Spinal cord (tissue), 10 donors: ENCODE data around the gene PKNOX2. TPM values are rescaled to one million over a fixed set of nuclear protein-coding genes. Genes with fewer than 3 reads are reported as not detected.

Experiments used
- DNase-seq, 6 donors: peaks; one replicate each; pipeline versions ENCODE4 v3.0.0 to v3.0.0-alpha.2; 2013 to 2015; ENCODE audit warnings: low spot score in 6 of 6, low read depth in 4 of 6
- H3K27ac ChIP-seq: one replicate; pipeline ENCODE4 v1.5.1; 2013; ENCODE audit warnings: low read depth, low read length, control low read depth
- H3K27me3 ChIP-seq: one replicate; pipeline ENCODE4 v1.6.1; 2013; ENCODE audit warnings: low read length; ENCODE audit not compliant: control insufficient read depth, insufficient read depth
- H3K36me3 ChIP-seq: one replicate; pipeline ENCODE4 v1.6.1; 2013; ENCODE audit warnings: low read length; ENCODE audit not compliant: control insufficient read depth, insufficient read depth
- H3K4me1 ChIP-seq: one replicate; pipeline ENCODE4 v1.6.1; 2013; ENCODE audit warnings: low read length; ENCODE audit not compliant: control insufficient read depth, insufficient read depth
- H3K4me3 ChIP-seq: one replicate; pipeline ENCODE4 v1.5.1; 2013; ENCODE audit warnings: low read depth, low read length, control low read depth
- H3K9me3 ChIP-seq: one replicate; pipeline ENCODE4 v1.6.1; 2013; ENCODE audit warnings: low read length; ENCODE audit not compliant: control insufficient read depth, insufficient read depth
- WGBS: methylation state at CpG from one replicate; pipeline ENCODE4 v1.1.5; 2013; ENCODE audit warnings: missing lambda C conversion rate; ENCODE audit not compliant: insufficient coverage; 5-methylcytosine and 5-hydroxymethylcytosine counted together
- polyA plus RNA-seq, 2 donors: library from polyadenylated mRNA; unstranded; fragments of 120-200 nt; gene quantifications; one replicate each; pipeline ENCODE4 v1.2.1, GENCODE V29; 2013; ENCODE audit not compliant: insufficient read length in 2 of 2
- total RNA-seq, 2 donors: library from RNA; depleted of rRNA in 1 of 2; stranded (reverse); fragments of 120-200 nt in 1 of 2; fragments of >200 nt in 1 of 2; gene quantifications; one replicate each; pipeline versions ENCODE4 v1.2.3 to v1.2.4, GENCODE V29; 2013 to 2014
- donor health status: healthy.

PKNOX2 gene
- total and polyA plus RNA-seq, 4 donors, result 10.6 to 41.2 (median 26.6) TPM

GRCh38 chr11:125372911-125373310 lies 208.4 kb downstream of the PKNOX2 start:
- Histone ChIP-seq H3K4me3 (no peak overlapping the region), H3K9me3 (no peaks in the 10 kb centered on the region), H3K4me1 (peaks cover 37% of the 10 kb centered on the region), H3K36me3 (peaks cover 18% of the 10 kb centered on the region), H3K27me3 (no peaks in the 10 kb centered on the region), H3K27ac (no peak overlapping the region)
- no peak for DNase-seq
- WGBS, result 95% methylated on average over 2 of the region's 3 CpGs

DNA sequence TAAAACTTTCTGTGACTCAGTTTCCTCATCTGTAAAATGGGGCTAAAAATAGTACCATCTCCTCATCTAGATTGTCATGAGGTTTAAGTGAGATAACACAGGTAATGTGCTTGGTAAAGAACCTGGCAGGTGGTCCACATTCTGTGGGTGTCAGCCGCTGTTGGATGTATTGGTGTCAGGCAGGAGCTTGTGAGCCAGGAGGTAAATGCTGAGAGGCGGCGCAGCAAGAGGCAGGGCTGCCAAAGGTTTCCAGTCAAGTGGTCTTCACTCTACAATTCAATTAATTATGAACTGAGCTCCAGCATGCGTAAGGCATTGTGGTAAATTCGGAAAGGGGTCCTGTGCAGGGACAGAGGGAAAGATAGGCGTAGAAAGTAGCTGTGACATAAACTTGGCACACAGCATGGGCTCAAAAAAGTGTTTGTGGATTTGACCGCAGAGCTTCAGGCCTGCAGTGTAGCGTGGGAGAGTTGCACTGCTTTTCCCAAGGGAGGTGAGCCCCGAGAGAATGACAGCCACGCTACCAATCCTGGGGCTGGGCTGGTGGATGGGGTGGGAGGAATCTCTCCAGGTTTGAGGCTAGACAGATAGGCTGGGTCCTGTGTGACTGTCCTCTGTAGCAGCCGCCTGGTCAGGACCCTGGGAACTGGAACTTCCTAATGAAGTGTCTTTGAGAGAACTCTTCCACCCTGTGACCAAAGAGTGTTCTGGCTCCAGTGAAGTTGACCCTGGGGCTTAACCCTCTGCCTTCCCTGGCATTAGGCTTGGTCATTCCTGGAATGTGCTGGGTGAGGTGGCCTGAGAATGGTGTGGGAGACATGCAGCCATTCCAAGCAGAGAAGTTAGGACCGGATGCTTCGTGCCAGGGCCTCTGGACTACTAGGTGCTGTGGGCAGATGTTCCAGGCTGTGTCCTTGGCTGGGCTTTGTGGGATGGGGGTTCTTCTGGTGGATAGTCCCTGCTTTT lies 209.2 kb downstream of the PKNOX2 start:
- peaks cover 41% of the 10 kb centered on the region for H3K4me1 ChIP-seq
- 82% methylated on average over 10 of the region's 13 CpGs for WGBS
- peaks cover 11% of the 10 kb centered on the region for H3K36me3 ChIP-seq
- H3K4me3 ChIP-seq, result no peak overlapping the region
- no peak for DNase-seq
- no peaks in the 10 kb centered on the region for H3K27me3 ChIP-seq
- no peaks in the 10 kb centered on the region for H3K9me3 ChIP-seq
- H3K27ac ChIP-seq, result no peak overlapping the region

DNA sequence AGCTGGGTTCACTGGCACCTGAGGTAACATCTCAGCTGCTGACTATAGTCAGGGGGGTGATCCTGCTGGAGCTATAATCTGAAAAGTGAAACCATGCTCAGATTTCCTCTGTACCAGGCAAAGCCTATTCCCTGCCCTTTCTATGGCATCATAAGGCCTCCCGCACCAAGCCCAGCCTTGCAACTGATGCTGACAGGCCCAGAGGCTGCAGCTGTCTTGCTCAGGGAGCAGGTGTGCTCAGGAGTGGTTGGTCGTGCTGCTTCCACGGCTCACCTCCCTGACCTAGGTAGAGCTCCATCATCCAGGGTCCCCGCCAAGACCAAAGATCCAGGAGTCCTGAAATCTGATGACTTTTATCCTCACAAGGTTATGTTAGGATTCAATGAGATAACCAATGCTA lies 209.8 kb downstream of the PKNOX2 start:
- WGBS, result 97% methylated on average over 3 of the region's 4 CpGs
- no peaks in the 10 kb centered on the region for H3K27me3 ChIP-seq
- no peak overlapping the region for H3K4me3 ChIP-seq
- H3K36me3 ChIP-seq, result peaks cover 7% of the 10 kb centered on the region
- peaks cover 41% of the 10 kb centered on the region for H3K4me1 ChIP-seq
- no peaks in the 10 kb centered on the region for H3K9me3 ChIP-seq
- no peak for DNase-seq
- no peak overlapping the region for H3K27ac ChIP-seq

- peaks cover 39% of the 10 kb centered on the region for H3K4me1 ChIP-seq
- peak overlapping the region; percentile 8 for H3K27ac ChIP-seq
- peaks cover 5% of the 10 kb centered on the region for H3K36me3 ChIP-seq
- no peaks in the 10 kb centered on the region for H3K27me3 ChIP-seq
- H3K4me3 ChIP-seq, result no peak overlapping the region
- H3K9me3 ChIP-seq, result no peaks in the 10 kb centered on the region
- DNase-seq, result no peak
- WGBS, result 57% methylated on average over 1 of the region's 6 CpGs
These were observed 210.6 kb downstream of the PKNOX2 start for GRCh38 chr11:125375146-125375545.

DNA sequence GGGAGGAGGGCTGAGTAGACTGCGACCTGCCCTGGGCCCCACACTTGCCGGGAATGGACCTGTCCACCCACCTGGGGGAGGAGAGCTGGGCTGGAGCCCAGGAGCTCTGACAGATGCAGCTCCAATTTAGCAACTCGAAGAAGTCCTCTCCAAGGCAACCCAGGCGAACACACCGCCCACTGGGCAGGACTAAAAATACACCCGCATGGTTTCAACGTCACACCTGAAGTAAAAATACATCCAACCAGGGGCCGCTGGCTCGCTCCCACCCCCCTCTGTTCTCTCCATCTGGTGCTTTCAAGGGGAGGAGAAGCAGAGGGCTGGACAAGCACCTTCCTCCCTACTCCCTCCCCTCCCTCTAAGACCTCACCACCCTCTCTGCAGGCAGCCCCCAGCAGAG lies 211.6 kb downstream of the PKNOX2 start:
- Histone ChIP-seq H3K27me3 (no peaks in the 10 kb centered on the region), H3K27ac (no peak overlapping the region), H3K4me1 (peaks cover 38% of the 10 kb centered on the region), H3K9me3 (no peaks in the 10 kb centered on the region), H3K4me3 (no peak overlapping the region), H3K36me3 (peaks cover 4% of the 10 kb centered on the region)
- peak in 1 of 6 donors; percentile 71 for DNase-seq
- WGBS, result 36% methylated on average over 3 of the region's 9 CpGs

DNA sequence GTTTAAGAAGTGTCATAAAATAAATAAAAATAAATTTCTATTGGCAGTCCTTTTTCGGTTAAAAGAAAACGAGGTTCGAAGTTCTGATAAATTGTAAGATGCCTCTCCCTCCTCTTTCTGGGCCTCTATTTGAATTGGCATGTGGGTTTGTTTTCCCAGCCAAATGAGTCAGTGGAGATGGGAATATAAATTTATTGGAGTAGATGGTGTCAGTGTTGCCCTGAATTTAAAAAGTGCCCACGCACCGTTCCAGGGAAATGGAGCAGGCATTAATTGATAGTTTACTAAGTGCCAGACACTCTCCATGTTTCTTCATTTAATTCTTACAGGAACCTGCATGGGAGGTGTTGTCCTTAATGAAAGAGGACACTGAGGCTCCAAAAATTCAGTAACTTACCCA lies 212.3 kb downstream of the PKNOX2 start:
- H3K9me3 ChIP-seq, result no peaks in the 10 kb centered on the region
- no CpG with 5 or more reads among the region's 5 CpGs for WGBS
- peaks cover 38% of the 10 kb centered on the region for H3K4me1 ChIP-seq
- H3K27ac ChIP-seq, result peak overlapping the region; percentile 22
- no peak overlapping the region for H3K4me3 ChIP-seq
- peaks cover 4% of the 10 kb centered on the region for H3K36me3 ChIP-seq
- peak in 1 of 6 donors; percentile 64 for DNase-seq
- no peaks in the 10 kb centered on the region for H3K27me3 ChIP-seq

- no peak overlapping the region for H3K27ac ChIP-seq
- peaks cover 4% of the 10 kb centered on the region for H3K36me3 ChIP-seq
- no peaks in the 10 kb centered on the region for H3K27me3 ChIP-seq
- H3K4me3 ChIP-seq, result no peak overlapping the region
- DNase-seq, result no peak
- H3K4me1 ChIP-seq, result peaks cover 41% of the 10 kb centered on the region
- 87% methylated on average over 7 of the region's 7 CpGs for WGBS
- H3K9me3 ChIP-seq, result no peaks in the 10 kb centered on the region
These were observed 213.5 kb downstream of the PKNOX2 start for GRCh38 chr11:125378083-125378482.

DNA sequence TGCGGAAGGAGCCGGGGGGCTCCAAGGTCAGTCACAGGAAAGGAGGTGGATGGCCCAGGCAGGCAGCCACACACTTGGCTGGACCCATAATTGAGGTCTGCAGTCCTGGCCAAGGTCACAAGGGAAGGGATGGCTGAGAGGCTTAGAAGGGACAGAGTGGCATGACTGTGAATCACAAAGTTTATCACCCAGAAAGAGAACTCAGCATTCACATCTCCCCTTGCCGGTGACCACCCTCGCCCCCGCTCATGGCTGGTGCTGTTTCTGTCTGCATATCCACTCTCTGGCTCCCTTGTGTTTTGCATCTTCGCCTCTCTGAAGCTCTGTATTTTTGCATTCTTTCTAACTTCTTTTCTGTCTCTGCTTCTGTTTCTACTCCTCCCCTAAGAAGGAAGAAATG lies 214.0 kb downstream of the PKNOX2 start:
- DNase-seq, result no peak
- no peak overlapping the region for H3K4me3 ChIP-seq
- 90% methylated on average over 3 of the region's 6 CpGs for WGBS
- no peaks in the 10 kb centered on the region for H3K27me3 ChIP-seq
- H3K36me3 ChIP-seq, result peaks cover 4% of the 10 kb centered on the region
- H3K9me3 ChIP-seq, result no peaks in the 10 kb centered on the region
- peaks cover 41% of the 10 kb centered on the region for H3K4me1 ChIP-seq
- no peak overlapping the region for H3K27ac ChIP-seq

DNA sequence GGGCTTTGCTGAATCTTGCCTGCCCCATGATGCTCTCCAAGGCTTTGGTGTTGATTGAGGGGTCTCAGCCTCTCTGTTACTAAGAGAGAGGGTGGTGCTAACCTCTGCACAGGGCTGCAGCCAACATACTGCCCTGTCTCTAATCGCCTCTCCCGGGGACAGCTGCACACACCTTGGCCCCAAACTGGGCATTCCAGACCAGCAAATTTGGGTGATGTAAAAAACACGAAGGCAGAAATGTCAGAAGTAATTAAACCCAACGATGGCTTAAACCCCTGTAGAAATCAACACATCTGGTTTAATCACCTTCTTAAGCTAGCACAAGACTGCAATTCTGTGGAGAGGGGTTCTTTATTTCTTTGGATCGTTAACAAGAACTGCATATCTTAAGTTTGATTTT lies 215.0 kb downstream of the PKNOX2 start:
- peak in 1 of 6 donors; percentile 70 for DNase-seq
- peaks cover 36% of the 10 kb centered on the region for H3K4me1 ChIP-seq
- H3K27ac ChIP-seq, result no peak overlapping the region
- no peaks in the 10 kb centered on the region for H3K9me3 ChIP-seq
- no peaks in the 10 kb centered on the region for H3K27me3 ChIP-seq
- H3K4me3 ChIP-seq, result no peak overlapping the region
- WGBS, result 52% methylated on average over 3 of the region's 5 CpGs
- H3K36me3 ChIP-seq, result peaks cover 4% of the 10 kb centered on the region

DNA sequence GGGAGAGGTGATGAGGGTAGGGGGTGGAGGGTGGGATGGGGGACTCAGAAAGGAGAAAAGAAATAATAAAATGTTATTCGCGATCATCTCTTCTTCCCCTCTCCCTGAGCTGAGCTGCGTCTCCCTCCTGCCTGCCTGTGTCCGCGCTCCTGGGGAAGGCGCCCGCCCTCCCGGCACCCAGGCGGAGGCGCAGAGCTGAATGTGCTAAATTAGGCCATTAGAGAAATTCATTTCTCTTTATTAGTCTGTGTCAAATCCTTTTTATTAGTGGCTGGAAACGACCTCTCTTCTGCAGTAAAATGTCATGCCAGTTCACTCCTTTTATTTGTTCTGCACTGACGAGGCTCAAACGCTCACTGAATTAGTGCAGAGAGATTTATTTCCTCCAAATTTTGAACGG lies 215.4 kb downstream of the PKNOX2 start:
- Histone ChIP-seq H3K27me3 (no peaks in the 10 kb centered on the region), H3K4me3 (no peak overlapping the region), H3K9me3 (no peaks in the 10 kb centered on the region), H3K27ac (no peak overlapping the region), H3K36me3 (peaks cover 4% of the 10 kb centered on the region), H3K4me1 (peaks cover 36% of the 10 kb centered on the region)
- WGBS, result 18% methylated on average over 3 of the region's 14 CpGs
- DNase-seq, result peak in 1 of 6 donors; percentile 81
